ENCODE results near the gene CIC.

CIC gene

DNA sequence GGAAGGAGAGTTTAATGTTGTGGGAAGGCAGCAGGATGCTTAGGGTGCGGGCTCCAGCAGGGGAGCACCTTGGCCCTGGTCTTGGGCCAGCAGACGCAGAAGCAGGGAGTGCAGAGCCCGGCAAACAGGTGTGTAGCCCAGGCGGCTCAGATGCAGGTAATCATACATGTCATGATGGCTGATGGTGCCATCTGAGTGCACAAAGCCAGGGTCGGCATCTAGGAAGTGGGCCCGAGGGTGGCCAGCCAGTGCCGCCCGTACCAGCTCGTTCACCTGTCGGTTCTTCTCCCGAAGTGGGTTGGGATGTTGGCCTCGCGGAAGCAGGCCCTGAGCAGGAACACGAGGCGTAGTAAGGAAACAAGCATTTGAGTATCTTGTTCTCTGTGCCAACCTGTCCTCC lies 28.0 kb downstream of the CIC start:
- Histone ChIP-seq H3K36me3 (ENCODE audit: control insufficient read depth, insufficient read depth, low read length) (peaks cover 10% of the 10 kb centered on the region), H3K27ac (ENCODE audit: low read length) (no peak overlapping the region)
- no peak for DNase-seq (ENCODE audit: low read depth, low spot score)

DNA sequence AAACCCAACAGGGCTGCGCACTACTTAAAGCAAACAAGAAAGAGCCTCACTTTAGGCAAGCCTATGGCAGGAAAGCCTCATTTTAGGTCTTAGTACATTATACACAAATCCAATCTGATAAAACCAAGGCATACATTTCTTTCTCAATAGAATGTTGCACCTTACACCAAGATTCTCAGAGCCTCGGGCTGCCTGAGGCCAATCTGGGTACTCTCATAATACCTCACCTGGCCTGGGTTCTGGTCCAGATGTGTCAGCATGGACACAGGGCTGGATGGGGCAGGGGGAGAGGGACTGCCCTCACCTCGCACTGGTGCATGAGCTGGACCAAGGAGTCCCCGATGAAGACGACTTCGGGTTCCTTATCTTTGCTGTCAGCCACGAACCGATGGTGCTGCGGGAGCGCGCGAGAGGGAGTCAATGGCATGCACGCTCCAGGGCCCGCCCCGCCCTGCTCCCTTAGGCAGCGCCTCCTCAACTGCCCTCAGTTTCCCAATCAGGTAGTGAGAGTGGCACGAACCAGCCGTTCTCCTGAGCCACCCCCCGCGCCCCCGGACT lies 32.7 kb downstream of the CIC start, which contains the start of gene PRR19:
TSS of gene PRR19 (plus strand) at position 487 of the 558 bp plus-strand sequence. CDS start 7,453 bp downstream, outside the sequence.
- no peak within 1 kb of the TSS for H3K27ac ChIP-seq (ENCODE audit: low read length)
- DNase-seq (ENCODE audit: low read depth, low spot score) = no peak

More for the DNA sequence above, 28.0 kb downstream of the CIC start:
- Histone ChIP-seq H3K27me3 (ENCODE audit: control insufficient read depth, insufficient read depth, low read length) (no peaks in the 10 kb centered on the region), H3K4me1 (ENCODE audit: control insufficient read depth, insufficient read depth, low read length) (no peaks in the 10 kb centered on the region; the same call in 1 of the 2 replicates), H3K4me3 (ENCODE audit: low read length) (no peak overlapping the region), H3K9me3 (ENCODE audit: control insufficient read depth, insufficient read depth, low read length) (no peaks in the 10 kb centered on the region)
- WGBS (ENCODE audit: insufficient coverage, insufficient read length) = no CpG with 5 or more reads among the region's 15 CpGs

GRCh38 chr19:42303101-42303464 lies 34.0 kb downstream of the CIC start:
- Histone ChIP-seq H3K9me3 (ENCODE audit: control insufficient read depth, insufficient read depth, low read length) (no peaks in the 10 kb centered on the region), H3K27me3 (ENCODE audit: control insufficient read depth, insufficient read depth, low read length) (no peaks in the 10 kb centered on the region), H3K27ac (ENCODE audit: low read length) (no peak overlapping the region), H3K4me1 (ENCODE audit: control insufficient read depth, insufficient read depth, low read length) (peaks cover 4% of the 10 kb centered on the region; the same call in 1 of the 2 replicates), H3K4me3 (ENCODE audit: low read length) (no peak overlapping the region; the same call in 1 of the 2 replicates), H3K36me3 (ENCODE audit: control insufficient read depth, insufficient read depth, low read length) (peaks cover 3% of the 10 kb centered on the region)
- DNase-seq (ENCODE audit: low read depth, low spot score) = no peak
- WGBS (ENCODE audit: insufficient coverage, insufficient read length) = no CpG with 5 or more reads among the region's 11 CpGs

More for the DNA sequence above, 32.7 kb downstream of the CIC start, which contains the start of gene PRR19:
- Histone ChIP-seq H3K4me3 (ENCODE audit: low read length) (peak within 1 kb of the TSS; percentile 74; the same call in 1 of the 2 replicates), H3K36me3 (ENCODE audit: control insufficient read depth, insufficient read depth, low read length) (peaks cover 6% of the 10 kb centered on the region), H3K27me3 (ENCODE audit: control insufficient read depth, insufficient read depth, low read length) (no peaks in the 10 kb centered on the region), H3K4me1 (ENCODE audit: control insufficient read depth, insufficient read depth, low read length) (peaks cover 4% of the 10 kb centered on the region; the same call in 1 of the 2 replicates), H3K9me3 (ENCODE audit: control insufficient read depth, insufficient read depth, low read length) (no peaks in the 10 kb centered on the region)
- no CpG with 5 or more reads among the region's 21 CpGs for WGBS (ENCODE audit: insufficient coverage, insufficient read length)

DNA sequence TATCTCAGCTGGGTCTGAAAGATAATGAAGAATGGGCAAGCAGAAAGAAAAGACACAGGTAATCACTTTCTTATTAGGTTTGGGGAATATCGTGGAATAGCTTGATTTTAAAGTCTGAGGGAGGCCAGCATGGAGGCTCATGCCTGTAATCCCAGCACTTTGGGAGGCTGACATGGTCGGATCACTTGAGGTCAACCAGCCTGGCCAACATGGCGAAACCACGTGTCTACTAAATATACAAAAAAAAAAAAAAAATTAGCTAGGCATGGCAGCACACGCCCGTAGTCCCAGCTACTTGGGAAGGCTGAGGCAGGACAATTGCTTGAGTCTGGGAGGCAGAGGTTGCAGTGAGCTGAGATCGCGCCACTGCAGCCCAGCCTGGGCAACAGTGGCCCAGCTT lies 34.8 kb downstream of the CIC start:
- WGBS (ENCODE audit: insufficient coverage, insufficient read length) = no CpG with 5 or more reads among the region's 8 CpGs
- DNase-seq (ENCODE audit: low read depth, low spot score) = no peak
- no peaks in the 10 kb centered on the region for H3K27me3 ChIP-seq (ENCODE audit: control insufficient read depth, insufficient read depth, low read length)
- H3K36me3 ChIP-seq (ENCODE audit: control insufficient read depth, insufficient read depth, low read length) = peaks cover 3% of the 10 kb centered on the region
- no peak overlapping the region for H3K4me3 ChIP-seq (ENCODE audit: low read length)
- no peak overlapping the region for H3K27ac ChIP-seq (ENCODE audit: low read length)
- H3K9me3 ChIP-seq (ENCODE audit: control insufficient read depth, insufficient read depth, low read length) = no peaks in the 10 kb centered on the region
- peaks cover 4% of the 10 kb centered on the region; the same call in 1 of the 2 replicates for H3K4me1 ChIP-seq (ENCODE audit: control insufficient read depth, insufficient read depth, low read length)

DNA sequence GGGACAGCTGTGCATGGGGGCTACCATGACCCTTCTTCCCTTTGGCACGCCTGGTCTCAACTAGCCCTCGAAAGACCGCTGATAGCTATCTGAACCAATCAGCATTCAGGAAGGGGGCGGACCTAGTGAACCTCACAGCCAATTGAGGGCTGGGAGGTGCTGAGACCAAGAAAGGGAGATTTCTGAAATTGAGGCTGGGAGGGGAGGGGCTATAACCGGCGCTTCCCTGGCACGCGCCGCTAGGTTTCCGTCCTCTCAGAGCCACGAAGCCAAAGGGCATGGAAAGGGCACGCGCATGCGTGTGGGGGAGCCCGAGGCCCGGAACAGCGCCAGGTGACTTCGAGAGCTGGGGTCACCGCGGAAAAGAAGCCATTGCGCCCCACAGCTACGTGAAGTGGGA lies 37.6 kb downstream of the CIC start:
- H3K27ac ChIP-seq (ENCODE audit: low read length) = no peak overlapping the region
- H3K36me3 ChIP-seq (ENCODE audit: control insufficient read depth, insufficient read depth, low read length) = no peaks in the 10 kb centered on the region
- H3K27me3 ChIP-seq (ENCODE audit: control insufficient read depth, insufficient read depth, low read length) = no peaks in the 10 kb centered on the region
- no CpG with 5 or more reads among the region's 22 CpGs for WGBS (ENCODE audit: insufficient coverage, insufficient read length)
- H3K4me3 ChIP-seq (ENCODE audit: low read length) = no peak overlapping the region
- H3K9me3 ChIP-seq (ENCODE audit: control insufficient read depth, insufficient read depth, low read length) = no peaks in the 10 kb centered on the region
- H3K4me1 ChIP-seq (ENCODE audit: control insufficient read depth, insufficient read depth, low read length) = peaks cover 4% of the 10 kb centered on the region; the same call in 1 of the 2 replicates
- DNase-seq (ENCODE audit: low read depth, low spot score) = no peak

- Histone ChIP-seq H3K4me3 (ENCODE audit: low read length) (no peak overlapping the region), H3K4me1 (ENCODE audit: control insufficient read depth, insufficient read depth, low read length) (0 out of 2 replicates have a peak, but pooled peaks cover 2% of the 10 kb centered on the region), H3K36me3 (ENCODE audit: control insufficient read depth, insufficient read depth, low read length) (no peaks in the 10 kb centered on the region), H3K27me3 (ENCODE audit: control insufficient read depth, insufficient read depth, low read length) (no peaks in the 10 kb centered on the region), H3K27ac (ENCODE audit: low read length) (no peak overlapping the region), H3K9me3 (ENCODE audit: control insufficient read depth, insufficient read depth, low read length) (no peaks in the 10 kb centered on the region)
- no CpG with 5 or more reads among the region's 14 CpGs for WGBS (ENCODE audit: insufficient coverage, insufficient read length)
- no peak for DNase-seq (ENCODE audit: low read depth, low spot score)
Observed at GRCh38 chr19:42309686-42310085, 40.6 kb downstream of the CIC start.

DNA sequence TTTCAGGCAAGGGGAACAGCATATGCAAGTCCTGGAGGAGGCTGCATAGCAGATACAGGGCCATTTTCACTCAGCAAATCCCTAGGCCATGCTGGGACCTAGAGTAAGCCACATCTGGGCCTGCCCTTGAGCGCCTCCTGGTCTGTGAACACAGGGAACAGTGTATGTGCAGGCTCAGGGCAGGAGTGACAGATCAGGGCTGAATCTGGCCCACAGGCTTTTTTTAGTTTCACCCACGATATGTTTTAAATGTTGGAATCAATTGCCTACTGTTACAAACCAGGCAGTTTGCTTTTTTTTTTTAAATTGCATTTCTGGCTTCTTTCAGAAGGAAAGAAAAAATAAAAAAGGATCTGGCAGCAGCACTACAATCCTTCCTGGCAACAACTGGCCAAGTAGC lies 42.6 kb downstream of the CIC start:
- Histone ChIP-seq H3K36me3 (ENCODE audit: control insufficient read depth, insufficient read depth, low read length) (no peaks in the 10 kb centered on the region), H3K4me1 (ENCODE audit: control insufficient read depth, insufficient read depth, low read length) (0 out of 2 replicates have a peak, but pooled peaks cover 2% of the 10 kb centered on the region), H3K27me3 (ENCODE audit: control insufficient read depth, insufficient read depth, low read length) (no peaks in the 10 kb centered on the region), H3K27ac (ENCODE audit: low read length) (no peak overlapping the region), H3K4me3 (ENCODE audit: low read length) (no peak overlapping the region), H3K9me3 (ENCODE audit: control insufficient read depth, insufficient read depth, low read length) (no peaks in the 10 kb centered on the region)
- no CpG with 5 or more reads among the region's 2 CpGs for WGBS (ENCODE audit: insufficient coverage, insufficient read length)
- DNase-seq (ENCODE audit: low read depth, low spot score) = no peak

DNA sequence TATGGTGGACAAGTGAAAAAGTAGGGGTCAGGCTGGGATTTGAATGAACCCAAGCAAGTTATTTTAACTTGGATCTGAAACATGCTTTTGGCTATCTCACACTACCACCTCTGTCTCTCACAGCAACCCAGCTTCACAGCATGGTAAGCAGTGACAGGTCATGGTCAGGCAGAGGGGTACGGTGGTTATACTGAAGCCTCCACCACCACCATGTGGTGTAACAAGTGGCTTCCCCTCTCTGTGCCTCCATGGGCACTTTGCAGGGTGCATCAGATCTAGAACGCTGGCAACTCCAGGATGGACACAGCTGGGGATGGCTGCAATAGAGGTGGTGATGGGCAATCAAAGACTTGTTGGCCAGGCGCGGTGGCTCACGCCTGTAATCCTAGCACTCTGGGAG lies 43.3 kb downstream of the CIC start:
- no peaks in the 10 kb centered on the region for H3K36me3 ChIP-seq (ENCODE audit: control insufficient read depth, insufficient read depth, low read length)
- 0 out of 2 replicates have a peak, but pooled peaks cover 2% of the 10 kb centered on the region for H3K4me1 ChIP-seq (ENCODE audit: control insufficient read depth, insufficient read depth, low read length)
- no CpG with 5 or more reads among the region's 5 CpGs for WGBS (ENCODE audit: insufficient coverage, insufficient read length)
- H3K9me3 ChIP-seq (ENCODE audit: control insufficient read depth, insufficient read depth, low read length) = no peaks in the 10 kb centered on the region
- no peaks in the 10 kb centered on the region for H3K27me3 ChIP-seq (ENCODE audit: control insufficient read depth, insufficient read depth, low read length)
- no peak overlapping the region for H3K27ac ChIP-seq (ENCODE audit: low read length)
- DNase-seq (ENCODE audit: low read depth, low spot score) = no peak
- no peak overlapping the region for H3K4me3 ChIP-seq (ENCODE audit: low read length)

- Histone ChIP-seq H3K27ac (ENCODE audit: low read length) (no peak within 1 kb of the TSS), H3K27me3 (ENCODE audit: control insufficient read depth, insufficient read depth, low read length) (no peaks in the 10 kb centered on the region), H3K9me3 (ENCODE audit: control insufficient read depth, insufficient read depth, low read length) (no peaks in the 10 kb centered on the region), H3K4me1 (ENCODE audit: control insufficient read depth, insufficient read depth, low read length) (0 out of 2 replicates have a peak, but pooled peaks cover 2% of the 10 kb centered on the region), H3K4me3 (ENCODE audit: low read length) (peak within 1 kb of the TSS; percentile 62), H3K36me3 (ENCODE audit: control insufficient read depth, insufficient read depth, low read length) (no peaks in the 10 kb centered on the region)
- no peak for DNase-seq (ENCODE audit: low read depth, low spot score)
- no CpG with 5 or more reads among the region's 67 CpGs for WGBS (ENCODE audit: insufficient coverage, insufficient read length)
Observed at GRCh38 chr19:42313096-42313839, 44.2 kb downstream of the CIC start, which contains the start of gene TMEM145. Gene TMEM145, plus strand, starts transcription at chr19:42313309. Its CDS starts 68 bp downstream, at chr19:42313377.

- no CpG with 5 or more reads among the region's 26 CpGs for WGBS (ENCODE audit: insufficient coverage, insufficient read length)
- 0 out of 2 replicates have a peak, but pooled peaks cover 2% of the 10 kb centered on the region for H3K4me1 ChIP-seq (ENCODE audit: control insufficient read depth, insufficient read depth, low read length)
- peak overlapping the region; percentile 62; the same call in 1 of the 2 replicates for H3K4me3 ChIP-seq (ENCODE audit: low read length)
- H3K27ac ChIP-seq (ENCODE audit: low read length) = no peak overlapping the region
- H3K27me3 ChIP-seq (ENCODE audit: control insufficient read depth, insufficient read depth, low read length) = no peaks in the 10 kb centered on the region
- no peaks in the 10 kb centered on the region for H3K36me3 ChIP-seq (ENCODE audit: control insufficient read depth, insufficient read depth, low read length)
- DNase-seq (ENCODE audit: low read depth, low spot score) = no peak
- no peaks in the 10 kb centered on the region for H3K9me3 ChIP-seq (ENCODE audit: control insufficient read depth, insufficient read depth, low read length)
Observed at GRCh38 chr19:42313840-42314755, 45.0 kb downstream of the CIC start.

Data from iPS DF 6.9 (cell line).